ENCODE results near the gene GRAMD2B. TPM values are rescaled to one million over a fixed set of nuclear protein-coding genes. Genes with fewer than 3 reads are reported as not detected.

Gene GRAMD2B
- total RNA-seq, 4 donors from 2014 or later: 19.1 to 44.1 (median 36.7) TPM

- DNase-seq (ENCODE audit: low spot score): no peak
- no peak for TF ChIP-seq CTCF (IDR thresholded peaks at IDR 0.05)
- no peak for ATAC-seq (ENCODE audit: low FRiP score)
Measured at GRCh38 chr5:126410623-126411022, 12.6 kb upstream of the GRAMD2B start.

DNA sequence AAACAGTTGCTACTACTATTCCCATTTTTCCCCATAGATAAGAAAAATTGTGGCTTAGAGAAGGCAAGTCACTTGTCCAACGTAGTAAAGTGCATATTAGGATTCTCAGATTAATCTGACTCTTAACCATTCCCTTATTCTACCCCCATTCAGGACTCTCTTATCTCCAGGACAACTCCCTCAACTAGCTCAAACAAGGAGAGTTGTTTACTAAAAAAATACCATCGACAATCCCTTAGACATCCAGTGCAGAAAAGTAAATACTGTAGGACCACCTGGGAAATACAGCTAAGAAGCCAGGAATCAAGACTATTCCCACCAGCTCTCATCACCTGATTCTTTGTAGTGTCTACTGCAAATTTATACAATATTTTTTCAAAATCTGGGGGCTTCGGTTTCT, 9.4 kb upstream of the GRAMD2B start:
- TF ChIP-seq CTCF (IDR thresholded peaks at IDR 0.05): no peak
- DNase-seq (ENCODE audit: low spot score): no peak
- no peak for ATAC-seq (ENCODE audit: low FRiP score)

DNA sequence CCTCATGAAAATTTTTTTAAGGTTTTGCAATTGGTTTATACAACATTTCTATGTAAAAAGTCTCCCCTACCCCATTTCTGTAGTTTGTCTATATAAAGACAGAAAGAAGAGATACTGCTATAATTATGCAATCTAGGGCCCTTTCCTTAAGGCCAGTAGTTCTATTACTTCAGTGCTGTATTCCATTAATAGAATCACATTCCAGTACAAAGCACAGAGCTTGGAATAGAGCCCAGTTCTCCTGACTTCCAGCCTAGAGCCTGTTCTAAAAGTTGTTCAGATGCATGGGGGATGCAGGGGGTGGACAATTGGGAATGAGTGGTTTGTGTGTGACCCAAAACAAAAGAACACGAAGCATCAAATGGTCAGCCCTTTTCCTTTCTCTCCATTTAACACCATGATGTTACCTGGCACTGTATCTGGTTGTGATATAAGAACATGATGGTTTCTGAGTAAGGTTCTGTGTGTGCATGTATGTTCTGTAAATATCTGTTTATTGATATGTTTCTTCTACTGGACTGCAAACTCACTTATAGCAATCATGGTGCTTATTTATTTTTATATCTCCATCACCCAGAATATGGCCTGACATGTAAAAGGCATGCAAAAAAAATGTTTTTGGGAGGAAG, 8.2 kb upstream of the GRAMD2B start:
- TF ChIP-seq CTCF (IDR thresholded peaks at IDR 0.05): no peak
- no peak for DNase-seq (ENCODE audit: low spot score)
- peak; percentile 80 for ATAC-seq (ENCODE audit: low FRiP score)

DNA sequence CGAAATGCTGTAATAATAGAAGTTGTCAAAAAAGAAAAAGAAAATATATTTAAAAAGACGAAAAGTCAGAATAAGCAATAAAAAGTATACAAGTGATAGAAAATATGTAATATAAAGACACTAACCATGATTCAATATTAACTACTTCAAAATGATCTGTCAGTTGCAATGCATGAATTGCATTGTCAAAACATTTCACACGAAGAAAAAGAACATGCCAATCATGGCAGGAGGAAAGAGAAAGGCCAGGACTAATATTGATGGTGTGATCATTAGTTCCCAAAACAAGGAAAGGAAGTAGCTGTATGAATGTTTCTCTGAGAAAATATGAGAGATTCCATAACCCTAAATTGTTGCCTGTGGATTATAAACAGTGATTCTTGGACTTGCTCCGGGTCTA, 7.4 kb upstream of the GRAMD2B start:
- no peak for ATAC-seq (ENCODE audit: low FRiP score)
- DNase-seq (ENCODE audit: low spot score): no peak
- no peak for TF ChIP-seq CTCF (IDR thresholded peaks at IDR 0.05)

DNA sequence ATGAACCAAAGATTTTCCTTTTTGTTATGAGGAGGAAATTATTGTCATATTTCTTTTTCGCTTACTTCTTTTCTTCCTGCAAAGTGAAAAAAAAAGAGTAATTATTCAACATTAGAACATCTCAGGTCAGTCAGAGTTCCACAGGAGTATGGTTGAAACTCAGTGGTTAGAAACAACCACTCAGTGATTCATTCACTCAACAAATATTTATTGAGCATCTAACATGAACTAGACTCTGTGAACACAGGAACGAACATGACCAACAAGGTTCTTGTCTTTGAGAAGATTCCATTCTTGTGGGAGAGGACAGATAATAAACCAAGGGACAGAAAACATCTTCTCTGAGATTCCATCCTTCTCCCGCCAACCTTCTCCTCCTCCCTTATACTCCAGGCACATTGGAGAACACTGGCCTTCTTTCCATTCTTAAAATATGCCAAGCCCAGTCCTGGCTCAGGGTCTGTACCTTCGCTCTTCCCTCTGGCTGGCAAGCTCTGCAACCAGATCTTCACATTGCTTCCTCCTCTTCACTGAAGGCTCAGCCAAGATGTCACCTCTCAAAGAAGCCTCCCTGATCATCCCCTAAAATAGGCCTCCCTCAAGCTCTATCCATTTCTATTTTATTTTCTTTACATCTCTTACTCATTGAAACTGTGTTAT, 6.8 kb upstream of the GRAMD2B start:
- no peak for TF ChIP-seq CTCF (IDR thresholded peaks at IDR 0.05)
- ATAC-seq (ENCODE audit: low FRiP score) (no peak), DNase-seq (ENCODE audit: low spot score) (no peak)

GRCh38 chr5:126417178-126417577, 6.0 kb upstream of the GRAMD2B start:
- ATAC-seq (ENCODE audit: low FRiP score): no peak
- DNase-seq (ENCODE audit: low spot score): no peak
- no peak for TF ChIP-seq CTCF (IDR thresholded peaks at IDR 0.05)

DNA sequence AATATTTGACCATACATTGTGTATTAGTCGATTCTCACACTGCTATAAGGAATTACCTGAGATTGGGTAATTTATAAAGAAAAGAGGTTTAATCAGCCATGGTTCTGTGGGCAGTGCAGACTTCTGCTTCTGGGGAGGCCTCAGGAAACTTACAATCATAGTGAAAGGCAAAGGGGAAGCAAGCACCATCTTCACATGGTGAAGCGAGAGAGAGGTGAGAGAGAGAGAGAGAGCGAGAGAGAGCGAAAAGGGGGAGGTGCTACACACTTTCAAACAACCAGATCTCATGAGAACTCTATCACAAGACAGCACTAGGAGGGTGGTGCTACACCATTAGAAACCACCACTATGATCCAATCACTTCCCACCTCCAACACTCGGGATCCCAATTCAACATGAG, 4.1 kb upstream of the GRAMD2B start:
- DNase-seq (ENCODE audit: low spot score) (no peak), ATAC-seq (ENCODE audit: low FRiP score) (no peak)
- TF ChIP-seq CTCF (IDR thresholded peaks at IDR 0.05): no peak
